ENCODE measurements around the gene COG7.

Gene COG7

GRCh38 chr16:23348579-23349469 lies 104.2 kb downstream of the COG7 start:
- H3K4me1 ChIP-seq (ENCODE audit: control insufficient read depth, insufficient read depth, low read length), result no peaks in the 10 kb centered on the region
- peak; percentile 31 for DNase-seq (ENCODE audit: low read depth, low spot score)
- H3K27me3 ChIP-seq (ENCODE audit: control insufficient read depth, insufficient read depth, low read length), result no peaks in the 10 kb centered on the region
- no peaks in the 10 kb centered on the region for H3K9me3 ChIP-seq (ENCODE audit: control insufficient read depth, insufficient read depth, low read length)
- WGBS (ENCODE audit: insufficient coverage, insufficient read length), result no CpG with 5 or more reads among the region's 18 CpGs
- no peak overlapping the region for H3K27ac ChIP-seq (ENCODE audit: low read length)
- H3K4me3 ChIP-seq (ENCODE audit: low read length), result no peak overlapping the region
- H3K36me3 ChIP-seq (ENCODE audit: control insufficient read depth, insufficient read depth, low read length), result no peaks in the 10 kb centered on the region

GRCh38 chr16:23345237-23345636 lies 107.8 kb downstream of the COG7 start:
- Histone ChIP-seq H3K9me3 (ENCODE audit: control insufficient read depth, insufficient read depth, low read length) (no peaks in the 10 kb centered on the region), H3K27ac (ENCODE audit: low read length) (no peak overlapping the region), H3K27me3 (ENCODE audit: control insufficient read depth, insufficient read depth, low read length) (no peaks in the 10 kb centered on the region), H3K4me3 (ENCODE audit: low read length) (no peak overlapping the region), H3K4me1 (ENCODE audit: control insufficient read depth, insufficient read depth, low read length) (no peaks in the 10 kb centered on the region; the same call in 1 of the 2 replicates), H3K36me3 (ENCODE audit: control insufficient read depth, insufficient read depth, low read length) (no peaks in the 10 kb centered on the region)
- DNase-seq (ENCODE audit: low read depth, low spot score), result no peak
- no CpG with 5 or more reads among the region's 5 CpGs for WGBS (ENCODE audit: insufficient coverage, insufficient read length)

GRCh38 chr16:23343643-23344612 lies 109.1 kb downstream of the COG7 start:
- no peaks in the 10 kb centered on the region for H3K9me3 ChIP-seq (ENCODE audit: control insufficient read depth, insufficient read depth, low read length)
- H3K4me3 ChIP-seq (ENCODE audit: low read length), result no peak overlapping the region
- WGBS (ENCODE audit: insufficient coverage, insufficient read length), result no CpG with 5 or more reads among the region's 5 CpGs
- H3K27ac ChIP-seq (ENCODE audit: low read length), result no peak overlapping the region
- no peaks in the 10 kb centered on the region for H3K27me3 ChIP-seq (ENCODE audit: control insufficient read depth, insufficient read depth, low read length)
- no peaks in the 10 kb centered on the region; the same call in 1 of the 2 replicates for H3K4me1 ChIP-seq (ENCODE audit: control insufficient read depth, insufficient read depth, low read length)
- no peak for DNase-seq (ENCODE audit: low read depth, low spot score)
- H3K36me3 ChIP-seq (ENCODE audit: control insufficient read depth, insufficient read depth, low read length), result no peaks in the 10 kb centered on the region

GRCh38 chr16:23342083-23342640 lies 110.8 kb downstream of the COG7 start:
- no peaks in the 10 kb centered on the region; the same call in 1 of the 2 replicates for H3K4me1 ChIP-seq (ENCODE audit: control insufficient read depth, insufficient read depth, low read length)
- no peaks in the 10 kb centered on the region for H3K27me3 ChIP-seq (ENCODE audit: control insufficient read depth, insufficient read depth, low read length)
- no CpG with 5 or more reads among the region's 5 CpGs for WGBS (ENCODE audit: insufficient coverage, insufficient read length)
- no peaks in the 10 kb centered on the region for H3K9me3 ChIP-seq (ENCODE audit: control insufficient read depth, insufficient read depth, low read length)
- no peak for DNase-seq (ENCODE audit: low read depth, low spot score)
- H3K36me3 ChIP-seq (ENCODE audit: control insufficient read depth, insufficient read depth, low read length), result no peaks in the 10 kb centered on the region
- H3K27ac ChIP-seq (ENCODE audit: low read length), result no peak overlapping the region
- no peak overlapping the region for H3K4me3 ChIP-seq (ENCODE audit: low read length)

GRCh38 chr16:23339787-23340186 lies 113.2 kb downstream of the COG7 start:
- no peaks in the 10 kb centered on the region for H3K27me3 ChIP-seq (ENCODE audit: control insufficient read depth, insufficient read depth, low read length)
- no peaks in the 10 kb centered on the region for H3K36me3 ChIP-seq (ENCODE audit: control insufficient read depth, insufficient read depth, low read length)
- no peaks in the 10 kb centered on the region; the same call in 1 of the 2 replicates for H3K4me1 ChIP-seq (ENCODE audit: control insufficient read depth, insufficient read depth, low read length)
- no CpG with 5 or more reads among the region's 3 CpGs for WGBS (ENCODE audit: insufficient coverage, insufficient read length)
- no peak overlapping the region for H3K27ac ChIP-seq (ENCODE audit: low read length)
- H3K9me3 ChIP-seq (ENCODE audit: control insufficient read depth, insufficient read depth, low read length), result no peaks in the 10 kb centered on the region; the same call in 1 of the 2 replicates
- no peak for DNase-seq (ENCODE audit: low read depth, low spot score)
- no peak overlapping the region for H3K4me3 ChIP-seq (ENCODE audit: low read length)
